Activated T-cell treated with anti-CD3 and anti-CD28 coated beads, Interleukin-2, amount 50 U/mL, for 48 hours (primary cell): ENCODE measurements around the gene TGM2.

Experiments used
- DNase-seq, 2 experiments: peaks; one replicate each; pipeline ENCODE4 v3.0.0-alpha.2; 2020

TGM2 gene

GRCh38 chr20:38141889-38142494, 23.1 kb downstream of the TGM2 start:
- DNase-seq: no peak

GRCh38 chr20:38141204-38141888, 23.7 kb downstream of the TGM2 start:
- DNase-seq: no peak

GRCh38 chr20:38139977-38140753, 24.9 kb downstream of the TGM2 start:
- no peak for DNase-seq

GRCh38 chr20:38139156-38139912, 25.7 kb downstream of the TGM2 start:
- no peak for DNase-seq

GRCh38 chr20:38138086-38138778, 26.8 kb downstream of the TGM2 start:
- DNase-seq: no peak

GRCh38 chr20:38137441-38138037, 27.5 kb downstream of the TGM2 start:
- DNase-seq: no peak

GRCh38 chr20:38136421-38137245, 28.4 kb downstream of the TGM2 start:
- DNase-seq: no peak

- DNase-seq: no peak
Observed at GRCh38 chr20:38135651-38136420, 29.2 kb downstream of the TGM2 start.

- no peak for DNase-seq
Observed at GRCh38 chr20:38135271-38135650, 29.8 kb downstream of the TGM2 start.

GRCh38 chr20:38134427-38135270, 30.4 kb downstream of the TGM2 start:
- no peak for DNase-seq

GRCh38 chr20:38133680-38134426, 31.2 kb downstream of the TGM2 start:
- DNase-seq: no peak

GRCh38 chr20:38132910-38133501, 32.1 kb downstream of the TGM2 start:
- DNase-seq: no peak

GRCh38 chr20:38132156-38132909, 32.7 kb downstream of the TGM2 start:
- DNase-seq: no peak

GRCh38 chr20:38131588-38132121, 33.4 kb downstream of the TGM2 start:
- no peak for DNase-seq

- DNase-seq: no peak
Observed at GRCh38 chr20:38130687-38131587, 34.1 kb downstream of the TGM2 start.
